KOPT-K1 (cell line): ENCODE measurements around the gene SLCO4A1.

Experiments
- H3K27ac ChIP-seq: fragments of 200-600 bp; sonication (generic); 2 replicates; pipeline ENCODE4 v1.5.1; 2016; ENCODE audit warnings: antibody characterized with exemption, mild to moderate bottlenecking, low read depth, low read length; ENCODE audit not compliant: poor library complexity, severe bottlenecking
- H3K36me3 ChIP-seq: fragments of 200-600 bp; sonication (generic); 2 replicates; pipeline ENCODE4 v1.5.1; 2017; ENCODE audit warnings: antibody characterized with exemption, mild to moderate bottlenecking, low read length, moderate library complexity; ENCODE audit not compliant: insufficient read depth
- H3K9me3 ChIP-seq: fragments of 200-600 bp; sonication (generic); 2 replicates; pipeline ENCODE4 v1.5.1; 2017; ENCODE audit warnings: antibody characterized with exemption, low read length, mild to moderate bottlenecking; ENCODE audit not compliant: insufficient read depth, poor library complexity, severe bottlenecking

Gene SLCO4A1

DNA sequence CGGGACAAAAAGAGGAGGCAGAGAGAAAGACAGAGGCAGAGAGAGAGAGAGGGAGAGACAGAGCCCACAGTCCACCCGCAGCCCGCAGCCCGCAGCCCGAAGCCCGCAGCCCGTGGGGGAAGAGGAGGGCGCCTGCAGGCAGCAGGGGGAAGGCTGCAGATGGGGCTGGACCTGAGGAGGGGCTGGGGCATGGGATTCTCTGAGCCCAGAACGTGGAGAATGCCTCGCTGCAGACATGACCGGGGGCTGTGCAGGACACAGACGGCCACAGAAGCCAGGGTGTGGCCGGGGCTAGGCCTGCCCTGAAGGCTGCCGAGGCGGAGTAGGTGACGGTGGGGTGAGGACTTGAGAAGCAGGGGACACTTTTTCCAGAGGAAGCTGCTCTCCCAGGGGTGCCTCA lies 6.5 kb upstream of the SLCO4A1 start:
- no peaks in the 10 kb centered on the region for H3K36me3 ChIP-seq
- no peaks in the 10 kb centered on the region for H3K9me3 ChIP-seq
- no peak overlapping the region for H3K27ac ChIP-seq

DNA sequence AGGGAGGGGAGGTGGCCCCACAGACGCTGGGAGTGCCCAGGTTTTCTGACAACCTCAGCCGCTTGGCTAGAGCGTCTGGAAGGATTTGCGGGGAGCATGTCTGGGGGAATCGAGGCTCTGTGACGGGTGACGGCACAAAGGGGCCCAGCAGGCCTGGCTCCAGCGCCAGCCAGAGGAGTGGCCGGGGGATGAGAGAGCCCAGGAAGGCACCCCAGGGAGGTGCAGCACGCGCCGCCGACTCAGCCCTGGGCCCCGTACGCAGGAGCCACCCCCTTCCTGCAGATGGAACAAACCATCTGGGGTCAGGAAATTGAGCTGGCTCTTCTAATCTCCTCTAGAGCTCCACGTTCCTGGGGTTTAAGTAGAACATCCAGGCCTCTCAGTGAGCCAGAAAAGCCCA lies 5.9 kb upstream of the SLCO4A1 start:
- H3K9me3 ChIP-seq, result no peaks in the 10 kb centered on the region

DNA sequence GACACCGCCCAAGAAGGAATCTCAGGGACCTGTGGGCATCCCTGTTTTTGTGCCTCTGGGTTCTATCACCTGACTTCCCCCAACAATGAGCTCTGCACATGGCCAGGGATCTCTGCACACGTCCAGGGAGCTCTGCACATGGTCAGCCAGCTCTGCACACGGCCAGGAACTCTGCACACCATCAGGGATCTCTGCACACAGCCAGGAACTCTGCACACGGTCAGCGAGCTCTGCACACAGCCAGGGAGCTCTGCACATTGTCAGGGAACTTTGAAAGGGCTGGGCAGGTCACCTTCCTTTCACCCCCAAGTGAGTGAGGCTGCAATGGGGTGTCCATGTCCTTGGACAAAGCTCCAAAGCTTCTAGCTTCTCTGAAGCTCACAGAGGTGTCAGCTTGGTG lies 5.2 kb upstream of the SLCO4A1 start:
- no peak overlapping the region for H3K27ac ChIP-seq
- no peaks in the 10 kb centered on the region for H3K36me3 ChIP-seq
- no peaks in the 10 kb centered on the region for H3K9me3 ChIP-seq

More for the DNA sequence above, 5.9 kb upstream of the SLCO4A1 start:
- Histone ChIP-seq H3K36me3 (no peaks in the 10 kb centered on the region), H3K27ac (no peak overlapping the region)

DNA sequence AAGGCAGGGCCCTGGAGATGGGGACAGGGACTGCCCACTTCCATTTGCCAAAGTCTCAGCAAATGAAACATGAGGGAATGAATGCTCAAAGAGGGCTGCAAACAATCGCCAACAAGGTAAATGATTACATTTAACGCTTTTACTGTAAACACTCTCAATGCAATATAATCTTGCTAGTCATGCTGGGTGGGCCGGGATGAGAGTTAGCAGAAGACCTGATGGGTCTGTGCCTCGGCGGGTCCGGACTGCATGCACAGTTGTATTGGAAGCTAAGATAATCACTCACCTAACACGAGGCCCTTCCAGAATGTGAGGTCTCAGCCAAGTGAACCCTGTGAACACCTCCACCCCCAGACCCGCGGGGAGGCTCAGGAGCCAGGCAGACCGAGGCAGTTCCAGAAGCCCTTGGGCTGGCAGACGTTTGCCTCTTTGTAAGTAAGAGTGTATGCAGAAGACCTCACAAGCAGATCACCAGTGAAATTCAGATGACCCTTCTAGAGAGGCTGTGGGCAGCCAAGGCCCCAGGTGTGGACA lies 4.7 kb upstream of the SLCO4A1 start:
- no peaks in the 10 kb centered on the region for H3K36me3 ChIP-seq
- no peaks in the 10 kb centered on the region for H3K9me3 ChIP-seq
- no peak overlapping the region for H3K27ac ChIP-seq

DNA sequence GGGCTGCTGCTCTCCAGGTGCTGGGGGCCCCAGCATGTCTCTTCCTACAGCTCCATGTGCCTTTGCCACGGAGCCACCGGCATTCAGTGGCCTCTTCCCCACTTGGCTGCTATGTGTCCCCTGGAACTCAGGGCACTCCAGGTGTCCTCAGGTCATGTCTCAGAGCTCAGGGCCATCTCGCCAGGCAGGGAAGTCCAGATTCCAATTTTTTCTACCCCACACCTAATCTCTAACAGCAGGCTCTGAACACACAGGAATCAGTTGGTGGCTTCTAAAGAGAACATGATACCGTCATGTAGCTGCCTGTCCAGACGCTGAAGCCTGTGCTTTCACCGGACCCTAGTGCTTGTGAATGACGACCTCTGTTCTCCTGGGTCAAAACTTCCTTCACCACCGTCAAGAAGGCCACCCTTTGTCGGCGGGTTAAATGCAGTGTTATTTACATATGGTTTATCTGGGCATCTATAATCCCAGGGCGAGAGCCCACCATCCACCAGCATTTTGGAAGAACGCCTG lies 4.2 kb upstream of the SLCO4A1 start:
- Histone ChIP-seq H3K9me3 (no peaks in the 10 kb centered on the region), H3K27ac (no peak overlapping the region), H3K36me3 (no peaks in the 10 kb centered on the region)

DNA sequence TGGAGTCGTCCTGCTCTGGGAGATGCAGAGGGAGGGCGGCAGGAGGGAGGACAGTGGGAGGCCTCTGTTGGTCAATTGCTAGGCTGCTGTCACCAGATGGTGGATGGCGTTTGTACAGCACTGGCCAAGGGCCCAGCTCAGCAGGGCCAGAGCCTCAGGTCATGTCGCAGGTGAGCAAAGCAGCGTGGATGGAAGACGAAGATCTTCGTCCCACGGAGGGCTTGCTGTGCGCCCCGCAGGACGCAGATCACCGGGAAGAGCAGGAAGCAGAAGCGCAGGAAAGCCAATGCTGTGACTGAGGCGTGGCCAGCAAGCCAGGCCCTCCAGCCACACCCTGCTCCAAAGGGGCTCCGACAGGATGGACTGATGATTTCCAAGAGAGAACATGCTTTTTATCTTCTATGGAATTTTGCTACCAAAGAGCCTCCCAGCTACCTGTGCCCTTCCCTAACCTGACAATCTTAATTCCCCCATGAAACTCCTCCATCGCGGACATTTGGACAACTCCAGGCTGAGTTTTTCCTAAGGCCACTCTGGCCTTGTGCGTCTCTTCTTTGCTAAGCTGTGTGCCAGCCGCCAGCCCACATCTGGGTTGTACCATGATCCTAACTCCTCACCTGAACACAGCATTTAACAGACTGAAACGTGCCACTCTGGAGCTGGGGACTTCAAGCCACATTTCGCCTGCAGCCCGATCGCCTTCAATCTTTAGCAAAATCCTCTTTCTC lies 3.5 kb upstream of the SLCO4A1 start:
- H3K27ac ChIP-seq, result no peak overlapping the region
- H3K9me3 ChIP-seq, result no peaks in the 10 kb centered on the region
- peaks cover 5% of the 10 kb centered on the region; the same call in 1 of the 2 replicates for H3K36me3 ChIP-seq

DNA sequence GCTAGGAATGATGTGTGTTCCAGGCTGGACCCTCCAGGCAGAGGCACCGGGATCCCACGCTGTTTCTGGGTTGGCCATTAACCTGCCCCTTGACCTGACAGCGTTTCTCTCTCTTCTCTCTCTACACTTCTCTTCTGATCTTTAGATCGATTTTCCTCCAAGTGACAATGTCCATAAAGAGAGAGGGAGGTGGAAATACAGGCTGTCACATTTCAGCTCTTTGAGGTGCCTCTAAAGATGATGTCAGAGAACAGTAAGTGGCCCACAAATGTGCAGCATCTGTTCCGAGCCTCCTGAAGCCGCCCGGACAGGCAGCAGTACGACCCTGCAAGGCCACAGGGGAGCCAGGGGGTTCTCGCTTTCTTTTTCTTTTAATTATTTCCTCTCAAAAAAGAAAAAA lies 2.5 kb upstream of the SLCO4A1 start:
- H3K27ac ChIP-seq, result no peak overlapping the region

DNA sequence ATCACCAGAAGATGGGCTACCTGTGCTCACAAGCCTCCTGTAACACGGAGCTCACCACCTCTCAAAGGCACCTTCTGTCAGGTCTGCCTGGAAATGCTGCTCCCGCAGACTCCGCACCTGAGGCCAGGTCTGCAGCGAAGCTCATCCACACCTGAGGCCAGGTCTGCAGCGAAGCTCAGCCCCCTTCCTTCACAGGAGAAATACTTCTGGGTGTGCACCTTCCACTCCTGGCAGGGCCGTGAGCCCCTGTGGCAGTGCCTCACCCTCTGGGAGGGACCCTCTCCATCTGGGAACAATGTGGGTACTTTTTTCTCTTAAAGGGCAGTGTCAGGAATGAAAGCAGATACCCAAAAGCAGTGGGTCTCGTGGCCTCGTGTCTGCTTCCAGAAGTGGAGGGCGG lies 1.4 kb upstream of the SLCO4A1 start:
- Histone ChIP-seq H3K36me3 (peaks cover 24% of the 10 kb centered on the region; the same call in 1 of the 2 replicates), H3K9me3 (no peaks in the 10 kb centered on the region), H3K27ac (no peak overlapping the region)

More for the DNA sequence above, 2.5 kb upstream of the SLCO4A1 start:
- H3K9me3 ChIP-seq, result no peaks in the 10 kb centered on the region
- H3K36me3 ChIP-seq, result peaks cover 13% of the 10 kb centered on the region; the same call in 1 of the 2 replicates

DNA sequence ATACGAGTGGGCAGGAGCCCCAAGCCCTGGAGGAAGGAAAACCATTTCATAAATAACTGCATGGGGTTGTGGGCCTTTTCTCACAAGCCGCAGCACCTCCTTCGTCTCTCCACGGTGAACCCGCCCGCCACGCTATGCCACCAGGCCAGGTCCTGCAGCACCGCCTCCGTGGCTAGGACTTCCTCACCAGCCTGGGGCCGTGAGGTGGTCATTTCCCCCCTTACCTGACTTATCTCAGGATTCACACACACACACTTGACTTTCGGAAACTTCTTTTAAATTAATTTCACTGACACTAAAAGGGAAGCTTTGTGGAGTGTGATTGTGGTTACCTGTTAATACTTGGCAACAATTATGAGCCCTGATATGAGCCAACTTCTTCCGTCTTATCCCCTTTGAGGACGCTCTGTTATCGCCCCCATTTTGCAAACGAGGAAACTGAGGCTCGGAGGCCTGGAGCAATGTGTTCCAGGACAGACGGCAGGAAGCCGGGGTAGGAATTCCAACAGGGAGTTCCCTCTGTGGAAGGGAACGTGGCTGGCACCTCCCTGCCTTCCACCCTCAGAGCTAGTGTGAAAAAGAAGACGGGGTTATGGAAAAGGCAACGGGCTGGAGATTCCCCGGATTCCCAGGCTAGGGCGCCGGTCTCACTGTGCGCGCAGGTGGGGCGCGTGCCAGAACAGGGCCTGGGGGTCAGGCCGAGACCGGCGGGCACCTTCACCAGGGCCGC lies 817 bp upstream of the SLCO4A1 start:
- Histone ChIP-seq H3K9me3 (no peaks in the 10 kb centered on the region), H3K36me3 (peaks cover 24% of the 10 kb centered on the region; the same call in 1 of the 2 replicates), H3K27ac (peak overlapping the region; percentile 85)

DNA sequence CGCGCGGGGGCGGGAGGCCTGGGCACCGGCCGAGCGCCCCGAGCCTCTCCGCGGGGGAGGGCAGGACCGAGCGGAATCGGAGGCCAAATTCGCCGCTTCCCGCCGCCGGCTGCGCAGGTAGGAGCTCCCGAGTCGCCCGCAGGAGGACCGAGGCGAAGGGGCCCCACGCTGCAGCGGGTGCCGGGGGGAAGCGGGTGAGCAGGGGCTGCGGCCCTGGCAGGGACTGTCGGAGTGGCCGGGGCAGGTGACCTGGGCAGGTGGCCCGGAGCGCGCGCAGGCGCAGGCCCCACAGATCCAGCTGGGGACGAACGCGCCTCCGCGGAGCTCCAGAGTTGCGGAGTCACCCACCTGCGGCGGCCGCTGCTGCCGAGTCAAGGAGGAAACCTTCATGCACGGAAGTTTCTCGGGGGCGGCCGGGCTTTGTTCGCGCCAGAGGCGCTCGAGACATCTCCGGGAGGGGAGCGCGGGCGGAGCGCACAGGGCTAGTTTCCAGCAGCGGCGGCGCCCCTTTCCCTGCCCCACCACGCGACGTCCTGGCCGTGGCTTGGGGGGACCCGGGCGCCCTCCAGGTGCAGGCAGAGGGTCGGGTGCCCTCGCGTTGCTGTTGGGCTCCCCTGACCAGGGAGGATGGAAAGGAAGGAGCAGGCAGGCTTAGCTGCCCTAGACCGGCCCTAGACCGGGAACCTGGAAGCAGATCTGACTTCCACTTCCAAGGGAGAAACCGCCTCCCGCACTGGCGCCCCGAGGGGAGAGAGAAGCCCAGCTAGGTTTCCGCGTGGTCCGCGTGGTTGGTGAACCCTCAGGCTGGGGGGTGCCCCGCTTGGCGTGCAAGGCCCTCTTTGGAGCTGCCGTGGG lies 590 bp downstream of the SLCO4A1 start:
- Histone ChIP-seq H3K27ac (peak overlapping the region; percentile 85), H3K36me3 (peaks cover 35% of the 10 kb centered on the region; the same call in 1 of the 2 replicates), H3K9me3 (no peaks in the 10 kb centered on the region)

DNA sequence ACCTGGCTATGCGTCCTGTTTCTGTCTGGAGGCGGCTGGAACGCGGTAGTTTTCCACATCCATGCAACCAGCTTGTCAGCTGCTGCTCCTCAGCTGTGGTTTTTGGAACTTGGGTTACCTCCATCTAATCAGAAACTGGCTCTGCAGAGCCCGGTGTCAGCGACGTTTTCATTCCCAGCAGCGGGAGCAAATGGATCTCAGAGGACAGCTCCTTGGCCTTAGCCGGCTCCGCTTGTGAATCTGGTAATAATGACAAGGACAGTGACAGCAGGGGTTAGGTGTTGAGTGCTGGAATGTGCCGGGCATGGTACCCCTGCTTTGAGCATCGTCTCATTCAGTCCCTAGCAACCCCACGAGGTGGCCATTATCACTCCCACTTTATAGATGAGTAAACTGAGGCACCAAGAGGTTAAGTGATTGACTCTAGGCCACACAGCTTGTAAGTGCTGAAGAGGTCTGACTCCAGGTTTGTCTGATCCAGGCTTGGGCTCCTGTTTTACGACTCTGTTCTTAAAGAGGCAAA lies 1.3 kb downstream of the SLCO4A1 start:
- Histone ChIP-seq H3K9me3 (no peaks in the 10 kb centered on the region), H3K27ac (peak overlapping the region; percentile 85), H3K36me3 (peaks cover 42% of the 10 kb centered on the region; the same call in 1 of the 2 replicates)

DNA sequence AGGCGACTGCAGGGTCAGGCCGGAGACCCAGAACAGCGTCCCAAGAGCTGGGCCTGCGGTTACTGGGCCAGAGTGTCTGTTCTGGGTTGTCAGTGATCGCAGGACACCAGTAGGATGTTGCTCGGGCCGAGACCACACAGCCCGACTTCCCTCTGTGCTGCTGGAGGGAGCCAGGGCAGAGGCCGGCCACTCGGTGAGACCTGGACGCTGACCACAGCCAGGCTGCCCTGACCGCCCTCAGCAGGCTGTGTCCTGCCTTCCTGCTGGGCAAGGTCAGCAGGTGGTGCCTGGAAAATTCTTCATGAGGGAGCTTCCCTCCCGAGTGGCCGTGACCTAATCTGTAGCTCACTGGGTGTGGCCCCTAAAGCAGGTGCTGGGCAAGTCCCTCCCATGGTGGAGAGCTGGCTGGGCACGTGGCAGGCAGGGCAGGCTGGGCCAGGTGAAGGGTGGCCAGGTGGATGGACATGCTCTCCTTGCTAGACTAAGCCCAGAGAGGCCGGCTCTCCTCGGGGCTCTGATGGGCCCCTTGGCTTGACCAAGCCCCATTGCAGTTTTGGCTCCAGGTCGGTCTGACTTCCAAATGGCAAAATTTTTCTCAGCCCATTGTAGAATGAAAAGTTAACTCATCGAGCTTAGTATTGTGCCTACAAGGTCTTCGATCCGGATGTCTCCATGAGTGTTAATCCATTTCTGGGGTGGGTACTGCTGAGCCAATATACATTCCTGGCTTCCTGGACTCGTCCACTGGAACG lies 1.9 kb downstream of the SLCO4A1 start:
- H3K27ac ChIP-seq, result no peak overlapping the region
- H3K9me3 ChIP-seq, result no peaks in the 10 kb centered on the region
- H3K36me3 ChIP-seq, result peaks cover 49% of the 10 kb centered on the region; the same call in 1 of the 2 replicates

DNA sequence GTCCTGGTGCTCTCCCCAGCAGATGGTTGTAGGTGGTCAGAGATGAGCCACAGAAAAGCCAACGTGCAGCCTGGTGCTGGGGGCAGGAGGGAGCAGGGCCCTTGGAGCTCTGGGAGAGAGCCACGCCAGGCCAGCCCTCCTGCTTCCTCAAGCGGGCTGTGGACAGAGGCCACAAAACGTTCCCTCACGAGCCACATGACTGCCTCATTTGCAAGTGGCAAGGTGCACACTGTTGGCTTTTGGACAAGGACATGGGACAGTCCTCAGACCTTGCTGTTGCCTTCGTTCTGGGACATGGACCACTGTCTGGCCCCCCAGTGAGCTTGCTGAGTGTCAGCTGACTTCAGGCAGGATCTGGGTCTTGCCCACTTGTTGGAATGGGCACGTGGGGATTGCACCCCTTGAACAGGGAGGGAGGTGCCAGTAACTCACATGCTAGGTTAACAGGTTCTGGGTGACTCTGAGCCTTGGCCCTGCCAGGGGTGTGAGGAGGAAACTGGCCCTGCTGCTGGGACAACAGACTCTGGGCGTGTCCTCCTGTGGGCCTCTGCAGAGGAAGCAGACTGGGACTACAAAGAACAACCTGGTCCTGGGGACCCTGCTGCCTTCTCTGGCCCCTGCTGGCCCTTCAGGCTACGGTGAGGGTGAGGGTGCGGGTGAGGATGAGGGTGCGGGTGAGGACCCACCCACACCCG lies 2.6 kb downstream of the SLCO4A1 start:
- H3K36me3 ChIP-seq, result peaks cover 56% of the 10 kb centered on the region; the same call in 1 of the 2 replicates

More for the DNA sequence above, 2.6 kb downstream of the SLCO4A1 start:
- peak overlapping the region; percentile 2 for H3K27ac ChIP-seq
- H3K9me3 ChIP-seq, result no peaks in the 10 kb centered on the region
